Calu3 (cell line): ENCODE measurements around the gene MLLT1. TPM values are rescaled to one million over a fixed set of nuclear protein-coding genes. Genes with fewer than 3 reads are reported as not detected.
A peak's percentile ranks its signal among the peaks of the same experiment; 100 is the strongest.

ENCODE experiments used
- BruUV-seq: library from RNA; stranded (reverse); fragments of 400-500 nt; replicated peaks from 2 replicates; lab custom pipeline; 2021; lab: Mats Ljungman, UMichigan
- CTCF ChIA-PET: fragments of 300-600 bp; sonication (Branson Sonifier 250); formaldehyde crosslinking; loops from one replicate; lab custom pipeline; 2022; ENCODE audit warnings: antibody characterized with exemption; lab: Charles Lee
- DNase-seq: peaks from one replicate; pipeline ENCODE4 v3.0.0; 2022
- H3K27ac Mint-ChIP-seq: one replicate; pipeline ENCODE4 v1.8.0; 2022; ENCODE audit warnings: mixed read lengths; ENCODE audit not compliant: unreplicated experiment
- H3K27me3 Mint-ChIP-seq: one replicate; pipeline ENCODE4 v1.8.0; 2022; ENCODE audit warnings: mixed read lengths; ENCODE audit not compliant: unreplicated experiment
- H3K36me3 Mint-ChIP-seq: one replicate; pipeline ENCODE4 v1.8.0; 2022; ENCODE audit warnings: mild to moderate bottlenecking, moderate library complexity, mixed read lengths; ENCODE audit not compliant: insufficient read depth, unreplicated experiment
- H3K4me1 Mint-ChIP-seq: one replicate; pipeline ENCODE4 v1.8.0; 2022; ENCODE audit warnings: mild to moderate bottlenecking, low read depth, mixed read lengths; ENCODE audit not compliant: unreplicated experiment
- H3K4me3 Mint-ChIP-seq: one replicate; pipeline ENCODE4 v1.8.0; 2022; ENCODE audit warnings: mild to moderate bottlenecking, low read depth, moderate library complexity, mixed read lengths; ENCODE audit not compliant: unreplicated experiment
- H3K9me3 Mint-ChIP-seq: one replicate; pipeline ENCODE4 v1.8.0; 2022; ENCODE audit warnings: low read depth, mixed read lengths; ENCODE audit not compliant: unreplicated experiment
- CTCF ChIP-seq: fragments of 200-600 bp; IDR thresholded peaks from one replicate; pipeline ENCODE4 v1.8.0; 2022; ENCODE audit warnings: antibody characterized with exemption; ENCODE audit not compliant: unreplicated experiment
- intact Hi-C: fragments of 100-400 bp; cut with micrococcal nuclease; formaldehyde crosslinking; loops from one replicate; pipeline ENCODE4 v1.10.0; 2022; ENCODE audit not compliant: unreplicated experiment
- total RNA-seq: library from RNA; stranded (reverse); gene quantifications from 2 replicates; pipeline ENCODE4 v1.2.3, GENCODE V29; 2022

Gene MLLT1
- total RNA-seq, 1 experiment from 2014 or later = 49.8 TPM

- CTCF ChIA-PET = interaction anchor here (0.6 kb wide), 2 partner anchors 110 to 330 kb away, joined by 3 read pairs; no protein-coding TSS in a partner anchor
These were observed 43.2 kb downstream of the MLLT1 start for GRCh38 chr19:6236310-6237291.

GRCh38 chr19:6235031-6235951, 44.5 kb downstream of the MLLT1 start:
- BruUV-seq = no TSS peak
- Mint-ChIP-seq H3K36me3 (peaks cover 23% of the 10 kb centered on the region), H3K9me3 (no peaks in the 10 kb centered on the region), H3K4me1 (peaks cover 31% of the 10 kb centered on the region), H3K27me3 (no peaks in the 10 kb centered on the region), H3K4me3 (no peak overlapping the region), H3K27ac (no peak overlapping the region)
- DNase-seq = no peak
- intact Hi-C loops = no loop called here
- TF ChIP-seq CTCF = no peak
- CTCF ChIA-PET = interaction anchor here (0.6 kb wide), 1 partner anchor 332 kb away, joined by 3 read pairs; no protein-coding TSS in a partner anchor

More at GRCh38 chr19:6236310-6237291, 43.2 kb downstream of the MLLT1 start:
- H3K4me3 Mint-ChIP-seq = no peak overlapping the region
- no peaks in the 10 kb centered on the region for H3K9me3 Mint-ChIP-seq
- no peak for TF ChIP-seq CTCF
- peaks cover 31% of the 10 kb centered on the region for H3K4me1 Mint-ChIP-seq
- intact Hi-C loops = no loop called here
- BruUV-seq = no TSS peak
- H3K36me3 Mint-ChIP-seq = peaks cover 16% of the 10 kb centered on the region
- no peak overlapping the region for H3K27ac Mint-ChIP-seq
- DNase-seq = peak; percentile 87
- no peaks in the 10 kb centered on the region for H3K27me3 Mint-ChIP-seq

GRCh38 chr19:6234527-6234926, 45.2 kb downstream of the MLLT1 start:
- H3K27me3 Mint-ChIP-seq = no peaks in the 10 kb centered on the region
- no peak for TF ChIP-seq CTCF
- no peaks in the 10 kb centered on the region for H3K9me3 Mint-ChIP-seq
- no peak for DNase-seq
- intact Hi-C loops = no loop called here
- CTCF ChIA-PET = no interaction called here
- no TSS peak for BruUV-seq
- no peak overlapping the region for H3K27ac Mint-ChIP-seq
- peaks cover 26% of the 10 kb centered on the region for H3K4me1 Mint-ChIP-seq
- H3K36me3 Mint-ChIP-seq = peaks cover 28% of the 10 kb centered on the region
- H3K4me3 Mint-ChIP-seq = no peak overlapping the region

- H3K27me3 Mint-ChIP-seq = no peaks in the 10 kb centered on the region
- no peak overlapping the region for H3K27ac Mint-ChIP-seq
- intact Hi-C loops = no loop called here
- no peak for TF ChIP-seq CTCF
- no TSS peak for BruUV-seq
- no peaks in the 10 kb centered on the region for H3K9me3 Mint-ChIP-seq
- H3K4me1 Mint-ChIP-seq = peaks cover 21% of the 10 kb centered on the region
- CTCF ChIA-PET = no interaction called here
- peaks cover 29% of the 10 kb centered on the region for H3K36me3 Mint-ChIP-seq
- no peak overlapping the region for H3K4me3 Mint-ChIP-seq
- no peak for DNase-seq
These were observed 45.8 kb downstream of the MLLT1 start for GRCh38 chr19:6233827-6234511.
